ENCODE measurements around the gene RBMS1. TPM values are rescaled to one million over a fixed set of nuclear protein-coding genes. Genes with fewer than 3 reads are reported as not detected.

The RBMS1 gene
- total RNA-seq, 2 experiments from 2014 or later: 35.8 to 38.6 TPM

DNA sequence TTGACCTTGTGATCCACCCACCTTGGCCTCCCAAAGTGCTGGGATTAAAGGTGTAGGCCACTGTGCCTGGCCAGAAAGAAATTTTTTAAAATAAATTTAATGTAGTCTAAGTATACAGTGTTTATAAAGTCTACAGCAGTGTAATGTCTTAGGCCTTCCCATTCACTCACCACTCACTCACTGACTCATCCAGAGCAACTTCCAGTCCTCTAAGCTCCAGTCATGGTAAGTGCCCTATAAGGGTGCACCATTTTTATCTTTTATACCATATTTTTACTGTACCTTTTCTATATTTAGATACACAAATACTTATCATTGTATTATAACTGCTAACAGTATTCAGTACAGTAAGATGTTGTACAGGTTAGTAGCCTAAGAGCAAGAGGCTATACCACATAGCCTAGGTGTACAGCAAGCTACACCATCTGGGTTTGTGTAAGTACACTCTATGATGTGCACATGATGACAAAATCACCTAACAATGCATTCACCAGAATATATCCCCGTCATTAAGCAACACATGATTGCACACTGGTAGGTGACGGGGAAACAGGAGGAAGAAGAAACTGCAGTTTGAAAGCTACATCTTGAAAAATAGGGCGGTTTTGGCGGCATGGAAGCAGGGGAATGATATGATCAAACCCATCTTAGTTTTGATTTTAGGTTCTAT is 188.4 kb downstream of the RBMS1 start:
- Mint-ChIP-seq H3K27ac (no peak overlapping the region), H3K9me3 (no peaks in the 10 kb centered on the region), H3K4me3 (no peak overlapping the region), H3K27me3 (no peaks in the 10 kb centered on the region), H3K4me1 (ENCODE audit: low read depth) (peaks cover 22% of the 10 kb centered on the region), H3K36me3 (ENCODE audit: low read depth) (peaks cover 29% of the 10 kb centered on the region)
- ChIA-PET CTCF (interaction anchor here (1.5 kb wide), 3 partner anchors 8 to 758 kb away, joined by 3 to 5 read pairs (median 4); no protein-coding TSS in a partner anchor), POLR2A (interaction anchor here (1.1 kb wide), 1 partner anchor 79 kb away, joined by 3 read pairs; no protein-coding TSS in a partner anchor)
- intact Hi-C loops (cut with micrococcal nuclease): no loop called here
- TF ChIP-seq, protein P1, sequence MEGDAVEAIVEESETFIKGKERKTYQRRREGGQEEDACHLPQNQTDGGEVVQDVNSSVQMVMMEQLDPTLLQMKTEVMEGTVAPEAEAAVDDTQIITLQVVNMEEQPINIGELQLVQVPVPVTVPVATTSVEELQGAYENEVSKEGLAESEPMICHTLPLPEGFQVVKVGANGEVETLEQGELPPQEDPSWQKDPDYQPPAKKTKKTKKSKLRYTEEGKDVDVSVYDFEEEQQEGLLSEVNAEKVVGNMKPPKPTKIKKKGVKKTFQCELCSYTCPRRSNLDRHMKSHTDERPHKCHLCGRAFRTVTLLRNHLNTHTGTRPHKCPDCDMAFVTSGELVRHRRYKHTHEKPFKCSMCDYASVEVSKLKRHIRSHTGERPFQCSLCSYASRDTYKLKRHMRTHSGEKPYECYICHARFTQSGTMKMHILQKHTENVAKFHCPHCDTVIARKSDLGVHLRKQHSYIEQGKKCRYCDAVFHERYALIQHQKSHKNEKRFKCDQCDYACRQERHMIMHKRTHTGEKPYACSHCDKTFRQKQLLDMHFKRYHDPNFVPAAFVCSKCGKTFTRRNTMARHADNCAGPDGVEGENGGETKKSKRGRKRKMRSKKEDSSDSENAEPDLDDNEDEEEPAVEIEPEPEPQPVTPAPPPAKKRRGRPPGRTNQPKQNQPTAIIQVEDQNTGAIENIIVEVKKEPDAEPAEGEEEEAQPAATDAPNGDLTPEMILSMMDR (IDR thresholded peaks at IDR 0.05): no peak
- ATAC-seq (no peak), DNase-seq (no peak)

GRCh38 chr2:160303527-160303926 is 190.1 kb downstream of the RBMS1 start:
- Mint-ChIP-seq H3K36me3 (ENCODE audit: low read depth) (peaks cover 37% of the 10 kb centered on the region), H3K4me3 (no peak overlapping the region), H3K27me3 (no peaks in the 10 kb centered on the region), H3K27ac (no peak overlapping the region), H3K4me1 (ENCODE audit: low read depth) (peaks cover 39% of the 10 kb centered on the region), H3K9me3 (no peaks in the 10 kb centered on the region)
- intact Hi-C loops (cut with micrococcal nuclease): no loop called here
- ChIA-PET POLR2A (interaction anchor here (1.0 kb wide), 1 partner anchor 36 kb away, joined by 3 read pairs; no protein-coding TSS in a partner anchor), CTCF (interaction anchor here (0.8 to 1.9 kb wide), 5 partner anchors 19 to 760 kb away, joined by 3 to 7 read pairs (median 3); no protein-coding TSS in a partner anchor)
- TF ChIP-seq, protein P1 (IDR thresholded peaks at IDR 0.05): no peak
- DNase-seq (no peak), ATAC-seq (no peak)

DNA sequence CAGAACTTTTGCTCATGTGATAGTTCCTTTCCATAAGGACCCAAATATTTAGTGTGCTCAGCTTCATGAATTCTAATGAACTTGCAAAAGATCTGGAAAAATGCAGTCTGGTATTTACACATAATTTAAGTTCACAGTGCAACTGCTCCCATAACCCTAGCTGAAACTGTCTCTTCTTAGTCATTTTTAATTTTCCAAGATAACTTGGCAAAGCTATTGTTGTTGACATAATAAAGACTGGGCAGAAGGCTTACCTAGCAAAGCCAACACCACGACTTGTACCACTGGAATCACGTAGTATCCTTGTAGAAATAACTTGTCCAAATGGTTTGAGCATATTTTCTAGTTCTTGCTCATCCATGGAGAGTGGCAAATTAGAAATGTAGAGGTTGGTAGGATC is 190.5 kb downstream of the RBMS1 start:
- no peaks in the 10 kb centered on the region for H3K27me3 Mint-ChIP-seq
- H3K27ac Mint-ChIP-seq: no peak overlapping the region
- CTCF ChIA-PET: interaction anchor here (0.8 to 1.9 kb wide), 3 partner anchors 21 to 101 kb away, joined by 3 to 7 read pairs (median 4); no protein-coding TSS in a partner anchor
- POLR2A ChIA-PET: interaction anchor here (1.0 kb wide), 1 partner anchor 36 kb away, joined by 3 read pairs; no protein-coding TSS in a partner anchor
- intact Hi-C loops (cut with micrococcal nuclease): no loop called here
- peaks cover 41% of the 10 kb centered on the region for H3K36me3 Mint-ChIP-seq (ENCODE audit: low read depth)
- no peak for DNase-seq
- no peak for ATAC-seq
- TF ChIP-seq, protein P1 (IDR thresholded peaks at IDR 0.05): no peak
- H3K4me3 Mint-ChIP-seq: no peak overlapping the region
- H3K9me3 Mint-ChIP-seq: no peaks in the 10 kb centered on the region
- H3K4me1 Mint-ChIP-seq (ENCODE audit: low read depth): peaks cover 43% of the 10 kb centered on the region

GRCh38 chr2:160301420-160301819 is 192.2 kb downstream of the RBMS1 start:
- H3K9me3 Mint-ChIP-seq: no peaks in the 10 kb centered on the region
- H3K27ac Mint-ChIP-seq: peak overlapping the region; percentile 78
- CTCF ChIA-PET: interaction anchor here (0.8 to 1.8 kb wide), 3 partner anchors 22 to 692 kb away, joined by 3 to 4 read pairs (median 3); no protein-coding TSS in a partner anchor
- no peak overlapping the region for H3K4me3 Mint-ChIP-seq
- ATAC-seq (peak; percentile 92), DNase-seq (peak; percentile 60)
- TF ChIP-seq, protein P1 (IDR thresholded peaks at IDR 0.05): no peak
- POLR2A ChIA-PET: interaction anchor here (1.1 kb wide), 1 partner anchor 27 kb away, joined by 5 read pairs; no protein-coding TSS in a partner anchor
- H3K27me3 Mint-ChIP-seq: no peaks in the 10 kb centered on the region
- peaks cover 54% of the 10 kb centered on the region for H3K36me3 Mint-ChIP-seq (ENCODE audit: low read depth)
- intact Hi-C loops (cut with micrococcal nuclease): no loop called here
- peaks cover 60% of the 10 kb centered on the region for H3K4me1 Mint-ChIP-seq (ENCODE audit: low read depth)

GRCh38 chr2:160300203-160300602 is 193.4 kb downstream of the RBMS1 start:
- no peak overlapping the region for H3K4me3 Mint-ChIP-seq
- ChIA-PET POLR2A (no interaction called here), CTCF (interaction anchor here (0.6 to 1.6 kb wide), 3 partner anchors 17 to 24 kb away, joined by 3 to 4 read pairs (median 4); no protein-coding TSS in a partner anchor)
- DNase-seq: no peak
- intact Hi-C loops (cut with micrococcal nuclease): no loop called here
- peak overlapping the region; percentile 68 for H3K27ac Mint-ChIP-seq
- TF ChIP-seq, protein P1 (IDR thresholded peaks at IDR 0.05): no peak
- H3K36me3 Mint-ChIP-seq (ENCODE audit: low read depth): peaks cover 55% of the 10 kb centered on the region
- H3K27me3 Mint-ChIP-seq: no peaks in the 10 kb centered on the region
- no peak for ATAC-seq
- H3K9me3 Mint-ChIP-seq: no peaks in the 10 kb centered on the region
- peaks cover 72% of the 10 kb centered on the region for H3K4me1 Mint-ChIP-seq (ENCODE audit: low read depth)

Measured in activated CD8-positive, alpha-beta T cell treated with anti-CD3 and anti-CD28 coated beads for 36 hours (primary cell).